WTC11 (cell line): ENCODE measurements around the gene CIART. TPM values are rescaled to one million over a fixed set of nuclear protein-coding genes. Genes with fewer than 3 reads are reported as not detected.

ENCODE experiments used
- ATAC-seq: fragments of 200-7000 bp; cut with Tn5 transposase; 2 replicates; pipeline ENCODE4 v1.10.0; 2021; ENCODE audit warnings: mild to moderate bottlenecking, moderate library complexity
- CTCF ChIA-PET: fragments of 300-600 bp; sonication (Branson Sonifier 250); formaldehyde crosslinking; loops from one replicate; lab custom pipeline; 2021; ENCODE audit warnings: antibody characterized with exemption; lab: Charles Lee
- POLR2A ChIA-PET: fragments of 350-600 bp; sonication (Branson Sonifier 250); formaldehyde crosslinking; loops from one replicate; lab custom pipeline; 2021; ENCODE audit warnings: antibody characterized with exemption; lab: Charles Lee
- DNase-seq: peaks from one replicate; pipeline ENCODE4 v3.0.0; 2021; ENCODE audit warnings: low spot score
- H3K27ac Mint-ChIP-seq: 2 replicates; pipeline ENCODE4 v1.8.0; 2021; ENCODE audit warnings: mixed read lengths
- H3K27me3 Mint-ChIP-seq: 2 replicates; pipeline ENCODE4 v1.8.0; 2021; ENCODE audit warnings: low read depth, mild to moderate bottlenecking, moderate library complexity, mixed read lengths
- H3K36me3 Mint-ChIP-seq: 2 replicates; pipeline ENCODE4 v1.8.0; 2021; ENCODE audit warnings: mixed read lengths
- H3K4me1 Mint-ChIP-seq: 2 replicates; pipeline ENCODE4 v1.8.0; 2022; ENCODE audit warnings: mixed read lengths
- H3K4me3 Mint-ChIP-seq: 2 replicates; pipeline ENCODE4 v1.8.0; 2021; ENCODE audit warnings: mild to moderate bottlenecking, moderate library complexity, mixed read lengths
- H3K9me3 Mint-ChIP-seq: 2 replicates; pipeline ENCODE4 v1.8.0; 2021; ENCODE audit warnings: mixed read lengths
- CBFB ChIP-seq: sonication (generic); formaldehyde crosslinking; IDR thresholded peaks from 2 replicates; pipeline ENCODE4 v1.8.1; 2022; ENCODE audit warnings: mild to moderate bottlenecking, low read depth, missing genetic modification reagents
- CREB1 ChIP-seq: sonication (generic); formaldehyde crosslinking; IDR thresholded peaks from 2 replicates; pipeline ENCODE4 v1.8.0; 2023; ENCODE audit warnings: mild to moderate bottlenecking, missing genetic modification reagents
- CREM ChIP-seq: sonication (generic); formaldehyde crosslinking; IDR thresholded peaks from 2 replicates; pipeline ENCODE4 v1.8.1; 2022; ENCODE audit warnings: mild to moderate bottlenecking, missing genetic modification reagents, moderate library complexity
- ETV6 ChIP-seq: sonication (generic); formaldehyde crosslinking; IDR thresholded peaks from 2 replicates; pipeline ENCODE4 v1.8.1; 2022; ENCODE audit warnings: mild to moderate bottlenecking, missing genetic modification reagents
- NFYB ChIP-seq: sonication (generic); formaldehyde crosslinking; conservative IDR thresholded peaks from 2 replicates; pipeline ENCODE4 v1.8.0; 2022; ENCODE audit warnings: low read depth, missing genetic modification reagents
- NR2C2 ChIP-seq: sonication (generic); formaldehyde crosslinking; IDR thresholded peaks from 2 replicates; pipeline ENCODE4 v1.8.0; 2022; ENCODE audit warnings: mild to moderate bottlenecking, missing genetic modification reagents
- SMAD3 ChIP-seq: sonication (generic); formaldehyde crosslinking; IDR thresholded peaks from 2 replicates; pipeline ENCODE4 v1.8.0; 2022; ENCODE audit warnings: missing genetic modification reagents, mild to moderate bottlenecking, borderline replicate concordance
- ZNF138 ChIP-seq: sonication (generic); formaldehyde crosslinking; conservative IDR thresholded peaks from 2 replicates; pipeline ENCODE4 v1.8.1; 2022; ENCODE audit warnings: mild to moderate bottlenecking, moderate library complexity, missing genetic modification reagents
- ZNF219 ChIP-seq: sonication (generic); formaldehyde crosslinking; IDR thresholded peaks from 2 replicates; pipeline ENCODE4 v1.8.0; 2023; ENCODE audit warnings: missing genetic modification reagents, mild to moderate bottlenecking, borderline replicate concordance
- ZNF317 ChIP-seq: sonication (generic); formaldehyde crosslinking; IDR thresholded peaks from 2 replicates; pipeline ENCODE4 v1.8.1; 2023; ENCODE audit warnings: low read depth, mild to moderate bottlenecking, moderate library complexity, missing genetic modification reagents, borderline replicate concordance
- total RNA-seq: library from RNA; stranded (reverse); gene quantifications from 3 replicates; pipeline ENCODE4 v1.2.3, GENCODE V29; 2021
- TF ChIP-seq, protein P1 (sequence below): sonication (generic); formaldehyde crosslinking; IDR thresholded peaks from 2 replicates; pipeline ENCODE4 v1.8.0; 2022; ENCODE audit warnings: missing genetic modification reagents
- TF ChIP-seq, protein P2 (sequence below): sonication (generic); formaldehyde crosslinking; IDR thresholded peaks from 2 replicates; pipeline ENCODE4 v1.8.1; 2023; ENCODE audit warnings: mild to moderate bottlenecking, missing genetic modification reagents
- TF ChIP-seq, protein P3 (sequence below): sonication (generic); formaldehyde crosslinking; IDR thresholded peaks from 2 replicates; pipeline ENCODE4 v1.8.1; 2022; ENCODE audit warnings: missing genetic modification reagents, borderline replicate concordance
- TF ChIP-seq, protein P4 (sequence below): sonication (generic); formaldehyde crosslinking; IDR thresholded peaks from 2 replicates; pipeline ENCODE4 v1.8.0; 2023; ENCODE audit warnings: missing genetic modification reagents
- TF ChIP-seq, protein P5 (sequence below): fragments of 250-450 bp; sonication (Bioruptor Pico); IDR thresholded peaks from 2 replicates; pipeline ENCODE4 v1.9.0; 2021; ENCODE audit warnings: moderate library complexity, mild to moderate bottlenecking, inconsistent platforms, borderline replicate concordance
- TF ChIP-seq, protein P6 (sequence below): sonication (generic); formaldehyde crosslinking; IDR thresholded peaks from 2 replicates; pipeline ENCODE4 v1.8.1; 2022; ENCODE audit warnings: low read depth, mild to moderate bottlenecking, moderate library complexity, missing genetic modification reagents, borderline replicate concordance
- TF ChIP-seq, protein P7 (sequence below): fragments of 250-450 bp; sonication (Bioruptor Pico); IDR thresholded peaks from 2 replicates; pipeline ENCODE4 v1.8.0; 2021; ENCODE audit warnings: mild to moderate bottlenecking
- TF ChIP-seq, protein P8 (sequence below): sonication (generic); formaldehyde crosslinking; IDR thresholded peaks from 2 replicates; pipeline ENCODE4 v1.8.0; 2022; ENCODE audit warnings: mild to moderate bottlenecking, missing genetic modification reagents

The CIART gene
- total RNA-seq, 1 experiment from 2014 or later, result 7.8 TPM

DNA sequence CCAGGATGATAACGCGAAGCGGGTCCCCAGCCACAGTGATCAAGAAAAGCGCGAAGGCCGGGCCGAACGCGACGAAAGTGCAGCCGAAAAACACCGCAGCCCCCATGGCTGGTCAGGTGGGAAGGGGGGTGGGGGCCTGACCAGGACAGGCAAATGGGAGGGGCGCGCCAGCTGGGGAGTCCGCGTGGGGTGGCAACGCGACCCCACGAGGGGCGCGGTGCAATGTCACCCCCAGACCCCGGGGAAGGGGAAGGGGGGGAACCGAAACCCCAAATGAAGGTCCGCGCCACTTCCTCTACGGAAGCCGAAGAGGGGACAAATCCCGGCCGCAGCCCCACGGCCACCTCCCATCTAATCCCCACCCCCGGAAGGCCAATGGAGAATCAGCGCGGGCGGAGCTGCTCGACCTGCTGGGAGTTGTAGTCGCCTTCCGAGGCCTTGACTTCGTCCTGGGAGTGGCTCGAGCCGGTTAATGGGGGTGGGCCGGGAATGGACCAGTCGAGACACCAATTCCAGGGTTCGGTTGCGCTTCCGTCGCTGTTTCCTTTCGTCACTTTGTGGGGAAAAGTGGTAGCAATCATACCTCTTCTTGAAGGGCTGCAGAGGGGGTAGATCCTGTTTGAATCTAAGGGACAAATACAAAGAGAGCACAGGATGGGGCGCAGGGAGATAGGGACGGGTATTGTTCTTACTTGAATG is 13.5 kb upstream of the CIART start, which contains the start of gene APH1A (continued):
- TF ChIP-seq, protein P1, sequence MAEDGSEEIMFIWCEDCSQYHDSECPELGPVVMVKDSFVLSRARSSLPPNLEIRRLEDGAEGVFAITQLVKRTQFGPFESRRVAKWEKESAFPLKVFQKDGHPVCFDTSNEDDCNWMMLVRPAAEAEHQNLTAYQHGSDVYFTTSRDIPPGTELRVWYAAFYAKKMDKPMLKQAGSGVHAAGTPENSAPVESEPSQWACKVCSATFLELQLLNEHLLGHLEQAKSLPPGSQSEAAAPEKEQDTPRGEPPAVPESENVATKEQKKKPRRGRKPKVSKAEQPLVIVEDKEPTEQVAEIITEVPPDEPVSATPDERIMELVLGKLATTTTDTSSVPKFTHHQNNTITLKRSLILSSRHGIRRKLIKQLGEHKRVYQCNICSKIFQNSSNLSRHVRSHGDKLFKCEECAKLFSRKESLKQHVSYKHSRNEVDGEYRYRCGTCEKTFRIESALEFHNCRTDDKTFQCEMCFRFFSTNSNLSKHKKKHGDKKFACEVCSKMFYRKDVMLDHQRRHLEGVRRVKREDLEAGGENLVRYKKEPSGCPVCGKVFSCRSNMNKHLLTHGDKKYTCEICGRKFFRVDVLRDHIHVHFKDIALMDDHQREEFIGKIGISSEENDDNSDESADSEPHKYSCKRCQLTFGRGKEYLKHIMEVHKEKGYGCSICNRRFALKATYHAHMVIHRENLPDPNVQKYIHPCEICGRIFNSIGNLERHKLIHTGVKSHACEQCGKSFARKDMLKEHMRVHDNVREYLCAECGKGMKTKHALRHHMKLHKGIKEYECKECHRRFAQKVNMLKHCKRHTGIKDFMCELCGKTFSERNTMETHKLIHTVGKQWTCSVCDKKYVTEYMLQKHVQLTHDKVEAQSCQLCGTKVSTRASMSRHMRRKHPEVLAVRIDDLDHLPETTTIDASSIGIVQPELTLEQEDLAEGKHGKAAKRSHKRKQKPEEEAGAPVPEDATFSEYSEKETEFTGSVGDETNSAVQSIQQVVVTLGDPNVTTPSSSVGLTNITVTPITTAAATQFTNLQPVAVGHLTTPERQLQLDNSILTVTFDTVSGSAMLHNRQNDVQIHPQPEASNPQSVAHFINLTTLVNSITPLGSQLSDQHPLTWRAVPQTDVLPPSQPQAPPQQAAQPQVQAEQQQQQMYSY, result no peak
- no peak for TF ChIP-seq ZNF317 (CRISPR knock-in tag)
- TF ChIP-seq, protein P2, sequence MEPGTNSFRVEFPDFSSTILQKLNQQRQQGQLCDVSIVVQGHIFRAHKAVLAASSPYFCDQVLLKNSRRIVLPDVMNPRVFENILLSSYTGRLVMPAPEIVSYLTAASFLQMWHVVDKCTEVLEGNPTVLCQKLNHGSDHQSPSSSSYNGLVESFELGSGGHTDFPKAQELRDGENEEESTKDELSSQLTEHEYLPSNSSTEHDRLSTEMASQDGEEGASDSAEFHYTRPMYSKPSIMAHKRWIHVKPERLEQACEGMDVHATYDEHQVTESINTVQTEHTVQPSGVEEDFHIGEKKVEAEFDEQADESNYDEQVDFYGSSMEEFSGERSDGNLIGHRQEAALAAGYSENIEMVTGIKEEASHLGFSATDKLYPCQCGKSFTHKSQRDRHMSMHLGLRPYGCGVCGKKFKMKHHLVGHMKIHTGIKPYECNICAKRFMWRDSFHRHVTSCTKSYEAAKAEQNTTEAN (CRISPR knock-in tag), result no peak
- no peak for TF ChIP-seq ZNF138 (CRISPR knock-in tag)
- TF ChIP-seq, protein P3, sequence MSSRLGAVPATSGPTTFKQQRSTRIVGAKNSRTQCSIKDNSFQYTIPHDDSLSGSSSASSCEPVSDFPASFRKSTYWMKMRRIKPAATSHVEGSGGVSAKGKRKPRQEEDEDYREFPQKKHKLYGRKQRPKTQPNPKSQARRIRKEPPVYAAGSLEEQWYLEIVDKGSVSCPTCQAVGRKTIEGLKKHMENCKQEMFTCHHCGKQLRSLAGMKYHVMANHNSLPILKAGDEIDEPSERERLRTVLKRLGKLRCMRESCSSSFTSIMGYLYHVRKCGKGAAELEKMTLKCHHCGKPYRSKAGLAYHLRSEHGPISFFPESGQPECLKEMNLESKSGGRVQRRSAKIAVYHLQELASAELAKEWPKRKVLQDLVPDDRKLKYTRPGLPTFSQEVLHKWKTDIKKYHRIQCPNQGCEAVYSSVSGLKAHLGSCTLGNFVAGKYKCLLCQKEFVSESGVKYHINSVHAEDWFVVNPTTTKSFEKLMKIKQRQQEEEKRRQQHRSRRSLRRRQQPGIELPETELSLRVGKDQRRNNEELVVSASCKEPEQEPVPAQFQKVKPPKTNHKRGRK (CRISPR knock-in tag), result no peak
- 0 out of 2 replicates have a peak, but pooled peaks have one; percentile 34 for TF ChIP-seq NR2C2 (CRISPR knock-in tag)
- TF ChIP-seq, protein P4, sequence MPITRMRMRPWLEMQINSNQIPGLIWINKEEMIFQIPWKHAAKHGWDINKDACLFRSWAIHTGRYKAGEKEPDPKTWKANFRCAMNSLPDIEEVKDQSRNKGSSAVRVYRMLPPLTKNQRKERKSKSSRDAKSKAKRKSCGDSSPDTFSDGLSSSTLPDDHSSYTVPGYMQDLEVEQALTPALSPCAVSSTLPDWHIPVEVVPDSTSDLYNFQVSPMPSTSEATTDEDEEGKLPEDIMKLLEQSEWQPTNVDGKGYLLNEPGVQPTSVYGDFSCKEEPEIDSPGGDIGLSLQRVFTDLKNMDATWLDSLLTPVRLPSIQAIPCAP (CRISPR knock-in tag), result no peak
- no peak for TF ChIP-seq CREB1
- no peak for TF ChIP-seq SMAD3
- TF ChIP-seq CREM (CRISPR knock-in tag), result peak; percentile 90
- TF ChIP-seq ZNF219, result no peak
- TF ChIP-seq, all 79 proteins: peak for 14

DNA sequence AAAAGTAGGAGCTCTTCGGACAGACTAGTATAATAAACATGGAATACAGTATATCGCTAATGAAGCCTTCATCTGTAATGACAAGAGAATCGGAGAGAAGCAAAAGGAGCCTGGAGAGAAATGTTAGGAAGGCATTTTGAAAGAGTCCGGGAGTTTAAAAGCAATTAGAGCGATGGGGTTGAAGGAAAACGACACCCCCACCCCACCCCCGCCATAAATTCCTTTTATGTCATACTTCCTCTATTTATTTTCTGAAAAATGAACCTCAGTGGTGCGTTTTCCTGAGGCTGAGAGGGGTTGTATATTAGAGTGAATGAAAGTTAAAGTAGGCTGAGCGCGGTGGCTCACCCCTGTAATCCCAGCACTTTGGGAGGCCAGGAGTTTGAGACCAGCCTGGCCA is 12.9 kb upstream of the CIART start:
- no peaks in the 10 kb centered on the region for H3K27me3 Mint-ChIP-seq
- H3K9me3 Mint-ChIP-seq, result no peaks in the 10 kb centered on the region
- H3K27ac Mint-ChIP-seq, result peak overlapping the region; percentile 100
- POLR2A ChIA-PET, result interaction anchor here (0.5 to 1.8 kb wide), 10 partner anchors 9 to 225 kb away, joined by 3 to 21 read pairs (median 4); partner anchors contain the start of genes CA14 and CIART
- peak overlapping the region; percentile 100 for H3K4me3 Mint-ChIP-seq
- TF ChIP-seq ETV6 (no peak), ZNF317 (CRISPR knock-in tag) (no peak), CBFB (CRISPR knock-in tag) (no peak), NFYB (CRISPR knock-in tag) (no peak)
- TF ChIP-seq, protein P5, sequence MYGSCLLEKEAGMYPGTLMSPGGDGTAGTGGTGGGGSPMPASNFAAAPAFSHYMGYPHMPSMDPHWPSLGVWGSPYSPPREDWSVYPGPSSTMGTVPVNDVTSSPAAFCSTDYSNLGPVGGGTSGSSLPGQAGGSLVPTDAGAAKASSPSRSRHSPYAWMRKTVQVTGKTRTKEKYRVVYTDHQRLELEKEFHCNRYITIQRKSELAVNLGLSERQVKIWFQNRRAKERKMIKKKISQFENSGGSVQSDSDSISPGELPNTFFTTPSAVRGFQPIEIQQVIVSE, result no peak
- TF ChIP-seq, protein P6, sequence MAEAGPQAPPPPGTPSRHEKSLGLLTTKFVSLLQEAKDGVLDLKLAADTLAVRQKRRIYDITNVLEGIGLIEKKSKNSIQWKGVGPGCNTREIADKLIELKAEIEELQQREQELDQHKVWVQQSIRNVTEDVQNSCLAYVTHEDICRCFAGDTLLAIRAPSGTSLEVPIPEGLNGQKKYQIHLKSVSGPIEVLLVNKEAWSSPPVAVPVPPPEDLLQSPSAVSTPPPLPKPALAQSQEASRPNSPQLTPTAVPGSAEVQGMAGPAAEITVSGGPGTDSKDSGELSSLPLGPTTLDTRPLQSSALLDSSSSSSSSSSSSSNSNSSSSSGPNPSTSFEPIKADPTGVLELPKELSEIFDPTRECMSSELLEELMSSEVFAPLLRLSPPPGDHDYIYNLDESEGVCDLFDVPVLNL (CRISPR knock-in tag), result no peak
- TF ChIP-seq, protein P3 (CRISPR knock-in tag), result no peak
- TF ChIP-seq, protein P7, sequence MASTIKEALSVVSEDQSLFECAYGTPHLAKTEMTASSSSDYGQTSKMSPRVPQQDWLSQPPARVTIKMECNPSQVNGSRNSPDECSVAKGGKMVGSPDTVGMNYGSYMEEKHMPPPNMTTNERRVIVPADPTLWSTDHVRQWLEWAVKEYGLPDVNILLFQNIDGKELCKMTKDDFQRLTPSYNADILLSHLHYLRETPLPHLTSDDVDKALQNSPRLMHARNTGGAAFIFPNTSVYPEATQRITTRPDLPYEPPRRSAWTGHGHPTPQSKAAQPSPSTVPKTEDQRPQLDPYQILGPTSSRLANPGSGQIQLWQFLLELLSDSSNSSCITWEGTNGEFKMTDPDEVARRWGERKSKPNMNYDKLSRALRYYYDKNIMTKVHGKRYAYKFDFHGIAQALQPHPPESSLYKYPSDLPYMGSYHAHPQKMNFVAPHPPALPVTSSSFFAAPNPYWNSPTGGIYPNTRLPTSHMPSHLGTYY (CRISPR knock-in tag), result no peak
- TF ChIP-seq, protein P8, sequence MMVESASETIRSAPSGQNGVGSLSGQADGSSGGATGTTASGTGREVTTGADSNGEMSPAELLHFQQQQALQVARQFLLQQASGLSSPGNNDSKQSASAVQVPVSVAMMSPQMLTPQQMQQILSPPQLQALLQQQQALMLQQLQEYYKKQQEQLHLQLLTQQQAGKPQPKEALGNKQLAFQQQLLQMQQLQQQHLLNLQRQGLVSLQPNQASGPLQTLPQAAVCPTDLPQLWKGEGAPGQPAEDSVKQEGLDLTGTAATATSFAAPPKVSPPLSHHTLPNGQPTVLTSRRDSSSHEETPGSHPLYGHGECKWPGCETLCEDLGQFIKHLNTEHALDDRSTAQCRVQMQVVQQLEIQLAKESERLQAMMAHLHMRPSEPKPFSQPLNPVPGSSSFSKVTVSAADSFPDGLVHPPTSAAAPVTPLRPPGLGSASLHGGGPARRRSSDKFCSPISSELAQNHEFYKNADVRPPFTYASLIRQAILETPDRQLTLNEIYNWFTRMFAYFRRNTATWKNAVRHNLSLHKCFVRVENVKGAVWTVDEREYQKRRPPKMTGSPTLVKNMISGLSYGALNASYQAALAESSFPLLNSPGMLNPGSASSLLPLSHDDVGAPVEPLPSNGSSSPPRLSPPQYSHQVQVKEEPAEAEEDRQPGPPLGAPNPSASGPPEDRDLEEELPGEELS (CRISPR knock-in tag), result no peak
- TF ChIP-seq, all 79 proteins: peak for 0
- H3K36me3 Mint-ChIP-seq, result peaks cover 29% of the 10 kb centered on the region
- peaks cover 49% of the 10 kb centered on the region for H3K4me1 Mint-ChIP-seq
- CTCF ChIA-PET, result interaction anchor here (0.7 to 3.0 kb wide), 4 partner anchors 9 to 13 kb away, joined by 4 to 17 read pairs (median 8); partner anchors contain the start of gene CA14
- no peak for ATAC-seq
- DNase-seq, result no peak
